ENCODE measurements around the gene ZC3H14. TPM values are rescaled to one million over a fixed set of nuclear protein-coding genes. Genes with fewer than 3 reads are reported as not detected.

ZC3H14 gene
- total RNA-seq, 1 experiment from 2014 or later, result 90.6 TPM

DNA sequence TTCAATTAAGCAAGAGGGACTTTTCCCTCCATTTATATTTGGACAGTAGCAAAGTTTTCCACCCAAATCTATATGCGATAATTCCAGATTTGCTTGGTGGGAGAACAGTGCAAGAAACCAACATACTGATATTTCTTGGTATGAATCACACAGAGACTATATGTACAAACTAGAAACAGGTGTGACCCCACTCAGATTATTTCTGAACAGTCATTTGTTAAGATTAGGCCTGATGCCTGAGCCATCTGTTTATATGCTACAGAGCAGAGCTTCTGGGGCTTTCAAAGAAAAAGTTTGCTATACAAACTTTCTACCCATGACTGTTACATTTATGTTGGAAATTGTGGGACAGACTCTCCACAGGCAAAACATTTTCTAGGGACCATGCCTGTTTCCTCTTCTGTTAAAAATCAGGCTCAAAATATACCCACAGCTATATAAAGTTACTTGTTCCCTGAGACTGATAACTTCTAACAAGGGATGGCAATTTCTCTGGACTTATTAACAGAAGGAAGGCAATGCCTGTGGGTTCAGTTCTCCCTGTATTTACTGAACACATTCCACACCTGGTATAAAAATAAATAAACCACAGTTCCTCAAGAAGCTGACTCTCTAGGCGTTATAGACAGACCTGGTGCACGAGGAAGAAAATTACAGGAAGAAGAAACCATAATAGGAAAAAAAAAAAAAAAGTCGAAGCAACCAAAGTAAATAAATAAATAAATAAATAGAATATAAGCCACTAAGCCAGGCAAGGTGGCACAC, 16.0 kb upstream of the ZC3H14 start:
- no peak for TF ChIP-seq CTCF (conservative IDR thresholded peaks at IDR 0.05)
- no peak overlapping the region for H2AK5ac ChIP-seq (ENCODE audit: insufficient read length, low read length)
- Mint-ChIP-seq H3K4me3 (no peak overlapping the region), H3K36me3 (ENCODE audit: insufficient read depth in 1 of 3, low read depth in 3 of 3) (peaks cover 2 to 38% (median 23%) of the 10 kb centered on the region in 3 experiments; a peak in 5 of 7 replicates), H3K9me3 (no peaks in the 10 kb centered on the region), H3K4me1 (no peaks in the 10 kb centered on the region), H3K27ac (no peak overlapping the region), H3K27me3 (ENCODE audit: low read depth) (peaks cover under 1% of the 10 kb centered on the region; the same call in 1 of the 2 replicates)
- no CpG with 5 or more reads among the region's 4 CpGs for WGBS (ENCODE audit: extremely low coverage, insufficient read length, low lambda C conversion rate)
- H4K5ac ChIP-seq (ENCODE audit: insufficient read length, low read depth, low read length), result no peak overlapping the region
- H3K23ac ChIP-seq (ENCODE audit: insufficient read length, low read depth, low read length), result no peak overlapping the region
- no peaks in the 10 kb centered on the region for H3K9me3 ChIP-seq (ENCODE audit: control insufficient read depth, low read depth, low read length)
- no peak overlapping the region for H3K9ac ChIP-seq (ENCODE audit: extremely low read depth, insufficient read length, low read length)
- DNase-seq, result no peak
- H3K23me2 ChIP-seq (ENCODE audit: insufficient read length, low read depth, low read length, poor library complexity, severe bottlenecking), result peaks cover 4% of the 10 kb centered on the region
- H3K14ac ChIP-seq (ENCODE audit: insufficient read depth, low read length), result no peak overlapping the region
- no peak overlapping the region for H3K4ac ChIP-seq (ENCODE audit: low read depth, low read length)
- H2AFZ ChIP-seq (ENCODE audit: low read length), result no peak overlapping the region
- no peak overlapping the region for H2BK5ac ChIP-seq (ENCODE audit: insufficient read length, low read length)
- no peak overlapping the region for H2BK12ac ChIP-seq (ENCODE audit: insufficient read length, low read depth, low read length)
- no peak overlapping the region for H2BK20ac ChIP-seq (ENCODE audit: low read depth, low read length, poor library complexity, severe bottlenecking)
- no peak overlapping the region for H3K18ac ChIP-seq (ENCODE audit: insufficient read length, low read depth, low read length)
- no peaks in the 10 kb centered on the region for H3K79me2 ChIP-seq (ENCODE audit: insufficient read depth, low read length)
- H3K4me1 ChIP-seq (ENCODE audit: insufficient read depth, low read length), result no peaks in the 10 kb centered on the region
- H3K79me1 ChIP-seq (ENCODE audit: insufficient read depth, low read depth, low read length, poor library complexity, severe bottlenecking), result no peaks in the 10 kb centered on the region
- no peak overlapping the region for H3K27ac ChIP-seq (ENCODE audit: insufficient read length, low read depth, low read length)
- H4K8ac ChIP-seq (replicated peaks; ENCODE audit: insufficient read length, low read depth, low read length), result no peak overlapping the region
- no peak overlapping the region for H2BK15ac ChIP-seq (ENCODE audit: low read depth, low read length)
- no peak overlapping the region for H4K91ac ChIP-seq (ENCODE audit: insufficient read length, low read depth, low read length)
- no peak overlapping the region for H3K56ac ChIP-seq (ENCODE audit: insufficient read length, low read depth, low read length)
- no peaks in the 10 kb centered on the region for H3K27me3 ChIP-seq (ENCODE audit: insufficient read depth, low read length)
- no peak overlapping the region for H2BK120ac ChIP-seq (ENCODE audit: low read depth, low read length, poor library complexity, severe bottlenecking)
- H3T11ph ChIP-seq (ENCODE audit: low read length), result no peak overlapping the region
- H4K20me1 ChIP-seq (ENCODE audit: control insufficient read depth, insufficient read depth, insufficient read length), result no peaks in the 10 kb centered on the region
- H3K4me2 ChIP-seq (ENCODE audit: insufficient read depth, insufficient read length, low read length), result no peak overlapping the region
